Measurements from ENCODE around the gene RNF138.
A peak's percentile ranks its signal among the peaks of the same experiment; 100 is the strongest.

Gene RNF138, protein sequence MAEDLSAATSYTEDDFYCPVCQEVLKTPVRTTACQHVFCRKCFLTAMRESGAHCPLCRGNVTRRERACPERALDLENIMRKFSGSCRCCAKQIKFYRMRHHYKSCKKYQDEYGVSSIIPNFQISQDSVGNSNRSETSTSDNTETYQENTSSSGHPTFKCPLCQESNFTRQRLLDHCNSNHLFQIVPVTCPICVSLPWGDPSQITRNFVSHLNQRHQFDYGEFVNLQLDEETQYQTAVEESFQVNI

DNA sequence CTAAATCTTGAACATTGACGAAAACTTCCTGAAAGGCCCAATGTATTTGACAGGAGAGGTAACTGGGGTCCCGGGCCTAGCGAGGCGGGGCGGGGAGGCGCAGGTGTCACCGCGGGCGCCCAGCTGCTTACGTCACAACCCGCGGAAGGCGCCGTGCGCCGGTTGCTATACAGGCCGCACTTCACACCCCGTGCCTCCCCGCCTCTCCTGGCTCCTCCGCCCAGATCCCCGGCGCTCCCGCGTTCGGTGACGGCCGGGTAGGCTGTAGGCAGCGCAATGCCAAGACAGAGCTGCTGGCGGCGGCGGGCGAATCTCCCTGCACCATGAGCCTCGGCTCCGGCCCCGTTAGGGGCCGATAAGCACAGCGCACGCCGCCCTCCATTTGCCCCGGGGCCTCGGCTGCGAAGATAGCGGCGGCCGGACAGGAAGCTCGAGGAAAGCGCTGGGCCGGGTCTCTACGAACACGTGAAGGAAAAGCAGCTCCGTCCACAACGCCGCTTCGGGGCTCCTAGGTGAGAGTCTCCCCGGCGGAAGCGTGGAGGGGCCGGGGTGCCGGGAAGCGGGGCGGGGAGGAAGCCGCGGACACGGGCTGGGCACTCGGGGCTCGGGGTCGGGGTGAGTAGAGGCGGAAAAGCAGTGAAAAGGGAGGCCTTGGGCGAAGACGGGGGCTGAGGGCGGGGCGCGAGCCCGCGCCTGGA lies at the start of gene RNF138:
TSS of gene RNF138 (plus strand) at position 151 of the 698 bp plus-strand sequence. CDS start 903 bp downstream, outside the sequence.
- TF ChIP-seq, protein P1, sequence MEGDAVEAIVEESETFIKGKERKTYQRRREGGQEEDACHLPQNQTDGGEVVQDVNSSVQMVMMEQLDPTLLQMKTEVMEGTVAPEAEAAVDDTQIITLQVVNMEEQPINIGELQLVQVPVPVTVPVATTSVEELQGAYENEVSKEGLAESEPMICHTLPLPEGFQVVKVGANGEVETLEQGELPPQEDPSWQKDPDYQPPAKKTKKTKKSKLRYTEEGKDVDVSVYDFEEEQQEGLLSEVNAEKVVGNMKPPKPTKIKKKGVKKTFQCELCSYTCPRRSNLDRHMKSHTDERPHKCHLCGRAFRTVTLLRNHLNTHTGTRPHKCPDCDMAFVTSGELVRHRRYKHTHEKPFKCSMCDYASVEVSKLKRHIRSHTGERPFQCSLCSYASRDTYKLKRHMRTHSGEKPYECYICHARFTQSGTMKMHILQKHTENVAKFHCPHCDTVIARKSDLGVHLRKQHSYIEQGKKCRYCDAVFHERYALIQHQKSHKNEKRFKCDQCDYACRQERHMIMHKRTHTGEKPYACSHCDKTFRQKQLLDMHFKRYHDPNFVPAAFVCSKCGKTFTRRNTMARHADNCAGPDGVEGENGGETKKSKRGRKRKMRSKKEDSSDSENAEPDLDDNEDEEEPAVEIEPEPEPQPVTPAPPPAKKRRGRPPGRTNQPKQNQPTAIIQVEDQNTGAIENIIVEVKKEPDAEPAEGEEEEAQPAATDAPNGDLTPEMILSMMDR (IDR thresholded peaks at IDR 0.05; ENCODE audit: insufficient read depth, missing control alignments) = no peak
- FAIRE-seq (no peak), DNase-seq (ENCODE audit: insufficient read length, low spot score) (peak; percentile 78)

DNA sequence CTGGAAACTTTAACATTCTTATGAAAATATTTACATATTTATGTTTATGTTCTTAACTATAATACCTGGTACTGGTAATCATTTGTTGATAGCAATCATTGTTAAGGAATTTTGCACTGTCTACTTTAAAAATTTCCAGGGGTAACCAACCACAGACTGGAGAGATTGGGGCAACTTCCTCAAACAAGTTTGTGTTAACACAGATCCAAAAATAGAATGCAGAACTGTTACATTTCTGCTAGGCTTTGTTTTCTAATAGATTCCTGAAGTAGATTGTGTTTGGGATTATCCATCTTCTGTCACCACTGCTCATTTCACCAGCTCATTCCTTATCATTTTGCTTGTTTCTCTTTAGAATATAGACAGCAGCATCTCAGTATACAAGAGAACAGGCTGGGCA lies 49.3 kb upstream of the RNF138 start:
- DNase-seq (ENCODE audit: insufficient read length, low spot score) (no peak), FAIRE-seq (peak; percentile 21)
- TF ChIP-seq, protein P1 (IDR thresholded peaks at IDR 0.05; ENCODE audit: insufficient read depth, missing control alignments) = no peak

DNA sequence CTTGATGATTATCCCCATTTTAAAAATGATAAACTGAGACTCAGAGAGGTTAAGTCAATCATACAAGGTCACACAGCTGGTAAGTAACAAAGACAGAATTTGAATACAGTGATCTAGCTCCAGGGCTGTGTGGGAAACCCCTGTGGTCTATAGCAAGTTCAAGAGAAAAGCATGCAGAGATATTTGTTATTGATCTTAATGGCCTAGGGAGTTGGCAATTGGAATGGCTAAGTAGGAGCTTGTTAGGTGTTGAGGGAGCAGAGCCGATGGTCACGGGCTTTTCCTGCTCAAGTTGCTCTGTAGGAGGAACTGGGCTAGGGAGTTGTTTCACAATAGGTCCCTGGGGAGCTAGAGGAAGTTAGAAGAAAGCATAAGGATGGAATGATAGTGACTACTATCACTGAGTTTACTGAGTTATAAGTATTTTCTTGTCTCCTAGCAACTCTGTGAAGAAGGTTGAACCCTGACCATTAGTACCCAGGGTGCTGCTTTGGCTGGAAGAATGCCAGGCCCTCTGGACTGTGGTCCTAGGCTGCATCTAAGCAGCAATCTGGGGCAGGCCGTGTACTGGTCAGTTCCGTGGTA lies 43.1 kb upstream of the RNF138 start:
- DNase-seq (ENCODE audit: insufficient read length, low spot score) = no peak
- FAIRE-seq = no peak
- TF ChIP-seq, protein P1 (IDR thresholded peaks at IDR 0.05; ENCODE audit: insufficient read depth, missing control alignments) = no peak

DNA sequence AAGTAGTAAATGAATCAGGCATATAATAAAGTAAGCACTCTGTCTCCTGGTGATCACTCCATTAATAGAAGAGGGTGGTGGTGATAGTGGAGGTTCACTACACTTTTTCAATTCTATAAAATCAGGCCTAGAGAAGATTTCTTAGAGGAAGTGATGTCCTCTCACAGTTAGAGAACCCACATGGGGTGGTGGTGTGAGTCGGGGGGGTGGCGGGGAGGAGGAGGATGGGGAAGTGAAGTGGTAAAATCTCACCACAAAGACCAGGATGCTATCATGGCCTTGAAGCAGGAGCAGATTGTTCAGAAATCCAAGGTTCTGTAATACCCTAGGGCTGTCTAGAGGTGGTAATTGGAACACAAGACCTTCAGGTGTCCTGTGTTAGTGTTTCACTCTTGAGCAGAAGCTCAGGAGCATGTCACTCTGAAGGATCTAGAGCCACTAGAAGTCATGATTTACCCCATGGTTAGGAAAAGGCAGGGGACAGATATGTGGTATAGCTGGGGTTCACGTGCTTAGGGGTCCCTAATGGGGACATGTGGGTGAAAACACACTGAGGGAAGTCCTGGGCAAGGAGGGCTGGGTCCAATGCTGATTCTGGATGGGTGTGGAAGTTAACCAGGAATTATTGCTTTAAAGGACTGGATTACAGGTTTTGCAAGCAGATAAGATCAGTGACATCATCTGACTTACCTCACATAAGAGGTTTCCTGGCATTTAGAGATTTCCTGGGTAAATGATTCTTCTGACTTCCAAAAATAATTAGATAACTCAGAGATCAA lies 42.1 kb upstream of the RNF138 start:
- DNase-seq (ENCODE audit: insufficient read length, low spot score) = no peak
- TF ChIP-seq, protein P1 (IDR thresholded peaks at IDR 0.05; ENCODE audit: insufficient read depth, missing control alignments) = no peak
- FAIRE-seq = no peak

DNA sequence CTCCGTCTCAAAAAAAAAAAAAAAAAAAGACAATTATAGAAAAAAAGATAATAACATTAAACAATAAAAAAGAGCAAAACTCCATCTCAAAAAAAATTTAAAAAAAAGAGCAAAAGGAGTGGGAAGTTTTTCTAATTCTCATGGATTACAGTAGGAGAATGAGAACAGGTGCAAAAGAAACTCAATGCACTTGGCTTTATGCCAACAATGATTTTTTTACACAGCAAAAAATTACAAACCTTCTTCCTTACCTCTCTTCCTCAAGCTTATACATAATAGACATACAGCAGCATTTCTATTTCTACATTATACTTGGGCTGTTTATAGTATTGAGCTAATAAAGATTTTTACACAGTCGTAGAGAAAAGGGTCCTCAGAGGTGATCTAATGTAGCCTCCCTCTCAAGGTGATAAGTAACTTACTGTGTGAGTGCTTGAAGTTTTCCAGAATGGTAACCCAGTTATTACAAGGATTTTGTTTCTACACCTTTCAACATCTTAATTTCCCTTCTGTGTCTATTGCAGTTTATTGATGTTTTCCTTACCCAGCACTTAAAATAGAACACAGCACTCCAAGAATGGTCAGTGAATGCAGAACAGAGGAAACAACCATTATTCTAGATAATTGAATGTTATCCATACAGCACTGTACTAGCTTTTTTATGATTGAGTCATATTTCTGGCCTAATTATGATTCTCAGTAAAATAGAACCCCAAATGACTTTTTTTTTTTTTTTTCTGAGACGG lies 34.9 kb upstream of the RNF138 start:
- FAIRE-seq (no peak), DNase-seq (ENCODE audit: insufficient read length, low spot score) (no peak)
- TF ChIP-seq, protein P1 (IDR thresholded peaks at IDR 0.05; ENCODE audit: insufficient read depth, missing control alignments) = no peak

DNA sequence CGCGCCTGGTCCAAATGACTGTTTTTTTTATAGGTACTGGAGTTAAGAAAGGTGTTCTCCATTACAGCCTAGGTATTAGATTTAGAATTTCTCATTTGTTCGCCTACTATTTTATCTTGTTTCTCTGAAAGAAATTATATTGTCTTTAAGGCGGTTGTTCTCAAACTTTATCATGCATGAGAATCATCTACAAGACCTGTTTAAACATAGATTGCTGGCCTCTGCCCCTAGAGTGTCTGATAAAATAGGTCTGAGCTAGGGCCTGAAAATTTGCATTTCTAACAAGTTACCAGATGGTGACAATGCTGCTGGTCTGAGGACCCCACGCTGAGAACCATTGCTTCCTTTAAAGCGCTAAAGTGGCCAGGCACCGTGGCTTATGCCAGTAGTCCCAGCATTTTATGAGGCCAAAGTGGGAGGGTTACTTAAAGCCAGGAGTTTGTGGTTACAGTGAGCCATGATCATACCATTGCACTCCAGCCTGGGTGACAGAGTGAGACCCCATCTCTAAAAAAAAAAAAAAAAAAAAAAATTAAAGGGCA lies 34.0 kb upstream of the RNF138 start:
- TF ChIP-seq, protein P1 (IDR thresholded peaks at IDR 0.05; ENCODE audit: insufficient read depth, missing control alignments) = no peak
- no peak for DNase-seq (ENCODE audit: insufficient read length, low spot score)
- no peak for FAIRE-seq
